GM21381 (cell line): Measurements from ENCODE around the gene MAPKAPK3.

Source experiments
- ATAC-seq: cut with Tn5 transposase; IDR thresholded peaks from one replicate; pipeline ENCODE4 v1.9.1; 2021; ENCODE audit warnings: mild to moderate bottlenecking, moderate library complexity; ENCODE audit not compliant: unreplicated experiment

Gene MAPKAPK3

DNA sequence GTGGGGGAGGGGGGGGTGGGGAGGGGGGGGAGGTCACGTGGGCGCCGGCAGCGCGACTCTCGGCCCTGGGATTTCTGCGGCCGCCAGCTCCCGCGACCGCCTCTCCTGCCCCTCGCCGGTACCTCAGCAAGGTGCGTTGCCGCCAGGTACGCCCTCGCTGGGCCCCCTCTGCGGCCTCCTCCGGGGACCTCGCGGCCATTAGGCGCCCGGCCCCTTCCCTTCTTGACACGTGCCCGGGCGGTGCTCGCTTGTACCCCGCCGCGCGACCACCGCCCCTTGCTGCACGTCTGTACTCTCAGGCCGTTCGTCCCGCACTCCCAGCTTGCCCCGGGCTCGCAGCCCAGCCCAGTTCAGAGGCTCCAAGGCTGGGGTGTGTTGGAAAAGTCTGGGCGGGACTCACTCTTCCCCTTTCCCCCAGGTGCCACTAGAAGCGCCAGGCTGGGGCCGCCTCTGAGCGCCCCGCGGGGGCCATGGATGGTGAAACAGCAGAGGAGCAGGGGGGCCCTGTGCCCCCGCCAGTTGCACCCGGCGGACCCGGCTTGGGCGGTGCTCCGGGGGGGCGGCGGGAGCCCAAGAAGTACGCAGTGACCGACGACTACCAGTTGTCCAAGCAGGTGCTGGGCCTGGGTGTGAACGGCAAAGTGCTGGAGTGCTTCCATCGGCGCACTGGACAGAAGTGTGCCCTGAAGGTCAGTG, at the start of gene MAPKAPK3:
Gene MAPKAPK3 (plus strand): TSS at position 56 of the 696 bp plus-strand sequence. CDS start 415 bp downstream, at position 471.
- ATAC-seq, result peak; percentile 5

DNA sequence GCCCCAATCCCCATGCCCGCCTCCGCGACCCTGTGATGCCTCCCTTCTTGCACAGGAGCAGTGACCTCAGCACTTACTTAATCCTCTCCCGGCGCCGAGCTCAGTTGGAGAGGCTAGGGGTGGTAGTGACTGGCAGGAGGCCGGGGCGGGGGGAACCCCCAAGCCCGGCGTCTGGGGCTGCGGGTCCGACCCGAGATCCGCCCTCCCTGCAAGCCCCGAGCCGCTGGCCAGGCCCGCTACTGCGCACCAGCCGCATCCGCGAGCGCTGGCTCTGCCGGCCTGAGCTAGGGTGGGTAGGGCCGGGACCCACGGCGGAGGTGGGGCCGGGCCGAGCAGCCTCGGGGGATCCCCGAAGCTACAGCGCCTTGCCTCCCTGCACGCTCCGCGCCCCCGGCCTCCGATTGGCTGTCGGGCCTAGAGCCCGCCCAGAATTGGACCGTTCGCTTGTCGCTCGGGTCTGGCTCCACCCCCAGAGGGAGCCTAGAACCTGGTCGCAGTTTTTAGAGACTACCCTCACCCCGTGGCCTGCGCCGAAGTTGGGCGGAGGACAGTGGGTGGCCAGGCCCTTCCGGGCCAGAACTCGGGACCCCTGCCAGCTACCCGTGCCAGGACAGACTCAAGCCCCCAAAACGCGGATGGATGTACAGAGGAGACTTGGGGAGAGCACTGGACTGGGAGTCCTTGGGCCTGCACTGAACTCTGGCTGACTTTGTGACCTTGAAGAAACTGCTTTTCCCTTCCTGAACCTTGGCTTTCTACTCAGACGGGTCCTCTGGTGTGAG, 49.4 kb upstream of the MAPKAPK3 start, which contains the start of gene C3orf18:
Gene C3orf18 (minus strand): TSS at position 362 of the 782 bp plus-strand sequence. CDS start 2,048 bp downstream, outside the sequence.
- ATAC-seq, result peak; percentile 79

DNA sequence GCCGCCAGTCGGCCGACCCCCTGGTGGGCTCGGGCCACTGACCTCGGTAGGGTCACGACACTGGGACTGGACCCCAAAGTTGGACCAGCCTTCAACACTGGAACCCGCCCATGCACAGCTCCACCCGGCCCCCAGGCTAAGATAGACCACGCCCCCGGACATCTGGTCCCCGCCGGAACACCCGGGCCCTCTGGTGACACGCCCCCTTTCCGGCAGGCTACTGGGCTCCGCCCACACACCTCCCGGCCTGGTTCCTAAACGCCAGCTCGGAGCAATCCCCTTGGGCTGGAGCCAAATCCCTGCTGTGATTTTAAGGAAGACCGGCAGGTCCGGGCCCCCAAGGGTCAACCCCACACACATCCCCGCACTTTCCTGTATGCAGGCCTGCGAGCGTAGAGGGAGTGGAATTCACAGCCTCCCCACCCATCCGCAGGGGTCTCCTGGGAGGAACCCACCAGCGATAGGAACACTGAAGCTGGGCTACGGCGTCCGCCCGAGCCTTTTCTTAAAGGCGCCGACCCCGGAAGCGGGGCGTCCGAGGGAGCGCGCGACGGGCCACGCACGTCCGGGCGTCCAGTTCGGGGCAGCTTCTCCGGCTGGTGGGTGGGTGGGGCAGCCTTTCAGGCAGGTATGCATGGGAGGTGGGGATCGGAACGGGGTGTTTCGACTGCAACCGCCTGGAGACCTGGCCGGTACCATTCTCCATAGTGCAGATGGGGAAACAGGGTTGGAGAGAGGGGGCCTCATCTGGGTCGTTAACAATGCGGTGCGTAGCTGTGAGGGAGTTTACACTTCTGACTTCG, 47.8 kb upstream of the MAPKAPK3 start, which contains the start of gene HEMK1:
Gene HEMK1 (plus strand): TSS at position 576 of the 803 bp plus-strand sequence. CDS start 1,583 bp downstream, outside the sequence.
- peak; percentile 60 for ATAC-seq

DNA sequence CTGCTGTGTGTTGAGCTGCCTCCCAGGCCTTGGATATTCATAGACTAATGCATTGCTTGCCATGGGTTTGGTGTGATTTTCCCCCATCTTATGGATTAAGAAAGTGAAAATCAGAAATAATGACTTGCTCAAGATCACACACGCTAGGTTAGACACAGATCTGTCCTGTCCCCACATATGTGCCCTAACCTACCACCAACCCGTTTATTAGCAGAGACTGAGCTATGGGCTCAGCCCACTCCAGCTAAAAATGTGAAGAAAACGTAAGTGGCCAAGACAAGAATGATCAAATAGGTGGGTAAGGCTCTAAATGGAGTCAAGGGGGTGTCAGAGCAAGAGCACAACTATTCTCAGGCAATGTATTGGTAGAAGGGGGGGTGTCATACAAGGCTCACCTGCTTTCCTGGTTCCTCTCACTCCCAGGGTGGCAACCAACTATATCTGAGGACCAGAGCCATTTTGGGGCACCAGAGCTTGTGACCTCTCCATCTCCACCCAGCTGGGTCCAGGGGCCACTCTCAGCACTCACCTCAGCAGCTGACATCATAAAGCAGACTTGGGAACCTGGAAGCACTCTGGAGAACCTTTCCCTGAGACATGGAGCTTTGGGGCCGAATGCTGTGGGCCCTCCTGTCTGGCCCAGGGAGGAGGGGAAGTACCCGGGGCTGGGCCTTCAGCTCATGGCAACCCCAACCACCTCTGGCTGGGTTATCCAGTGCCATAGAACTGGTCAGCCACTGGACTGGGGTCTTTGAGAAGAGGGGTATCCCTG, 46.3 kb upstream of the MAPKAPK3 start:
- no peak for ATAC-seq

DNA sequence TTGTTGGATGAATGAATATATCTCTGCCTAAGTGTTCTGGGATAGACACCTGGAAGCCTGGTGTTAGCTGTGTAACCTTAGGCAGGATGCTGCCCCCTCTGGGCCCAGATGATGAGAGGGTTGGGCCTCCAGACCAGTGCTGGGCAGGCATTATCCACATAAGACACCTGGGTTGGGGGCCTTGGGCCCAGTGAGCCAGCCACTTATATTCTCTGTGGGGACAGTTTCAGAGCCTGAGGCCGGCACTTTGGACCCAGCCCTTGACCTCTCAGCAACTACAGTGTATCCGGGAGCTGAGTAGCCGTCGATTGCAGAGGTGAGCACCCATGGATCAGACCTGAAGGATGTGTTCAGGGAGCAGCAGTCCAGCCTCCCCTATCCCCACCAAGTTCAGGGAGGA, 45.5 kb upstream of the MAPKAPK3 start:
- ATAC-seq, result no peak

DNA sequence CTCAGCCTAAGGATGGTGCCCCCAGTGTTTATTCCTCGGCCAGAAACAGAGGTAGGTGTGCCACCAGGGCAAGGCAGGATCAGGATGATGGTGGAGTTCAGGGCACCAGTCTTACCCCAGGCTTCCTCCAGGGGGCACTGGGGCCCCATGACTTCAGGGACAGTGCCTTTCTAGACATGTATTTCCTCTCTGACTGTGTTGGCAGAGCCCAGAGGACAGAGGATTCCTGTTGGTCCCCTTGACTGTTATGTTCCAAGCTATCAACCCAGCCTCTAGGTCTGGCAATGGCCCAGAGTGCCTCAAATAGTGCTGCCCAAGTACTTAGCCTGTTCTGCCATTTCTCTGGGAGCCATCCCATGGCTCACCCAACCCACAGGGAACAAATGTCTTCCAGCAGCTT, 44.8 kb upstream of the MAPKAPK3 start:
- ATAC-seq, result no peak

DNA sequence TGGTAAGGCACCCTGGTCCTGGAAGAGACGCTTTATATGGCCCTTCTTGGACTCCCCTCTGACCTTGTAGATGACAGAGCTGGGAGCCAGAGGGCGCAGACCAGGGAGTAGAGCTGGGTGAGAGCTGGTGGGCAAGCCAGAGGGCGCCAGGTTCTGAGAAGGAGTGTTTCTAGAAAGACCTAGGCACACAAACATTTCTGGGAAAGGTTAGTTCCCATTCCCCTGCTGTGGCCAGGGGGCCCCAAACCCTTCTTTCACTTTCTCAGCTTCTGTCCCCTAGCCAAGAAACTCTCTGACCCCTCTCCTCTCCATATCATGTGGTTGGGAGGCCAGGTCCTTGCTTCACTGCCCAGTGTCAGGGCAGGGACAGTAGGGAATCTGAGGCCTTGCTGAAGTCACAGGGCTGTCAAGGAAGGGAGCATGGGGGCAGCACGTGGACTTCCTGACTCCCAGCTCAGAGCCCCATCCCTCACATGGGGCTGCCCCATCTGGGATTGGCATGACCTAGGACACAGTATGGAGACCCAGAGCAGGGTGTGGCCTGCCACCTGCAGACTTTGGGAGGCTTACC, 44.1 kb upstream of the MAPKAPK3 start:
- no peak for ATAC-seq

DNA sequence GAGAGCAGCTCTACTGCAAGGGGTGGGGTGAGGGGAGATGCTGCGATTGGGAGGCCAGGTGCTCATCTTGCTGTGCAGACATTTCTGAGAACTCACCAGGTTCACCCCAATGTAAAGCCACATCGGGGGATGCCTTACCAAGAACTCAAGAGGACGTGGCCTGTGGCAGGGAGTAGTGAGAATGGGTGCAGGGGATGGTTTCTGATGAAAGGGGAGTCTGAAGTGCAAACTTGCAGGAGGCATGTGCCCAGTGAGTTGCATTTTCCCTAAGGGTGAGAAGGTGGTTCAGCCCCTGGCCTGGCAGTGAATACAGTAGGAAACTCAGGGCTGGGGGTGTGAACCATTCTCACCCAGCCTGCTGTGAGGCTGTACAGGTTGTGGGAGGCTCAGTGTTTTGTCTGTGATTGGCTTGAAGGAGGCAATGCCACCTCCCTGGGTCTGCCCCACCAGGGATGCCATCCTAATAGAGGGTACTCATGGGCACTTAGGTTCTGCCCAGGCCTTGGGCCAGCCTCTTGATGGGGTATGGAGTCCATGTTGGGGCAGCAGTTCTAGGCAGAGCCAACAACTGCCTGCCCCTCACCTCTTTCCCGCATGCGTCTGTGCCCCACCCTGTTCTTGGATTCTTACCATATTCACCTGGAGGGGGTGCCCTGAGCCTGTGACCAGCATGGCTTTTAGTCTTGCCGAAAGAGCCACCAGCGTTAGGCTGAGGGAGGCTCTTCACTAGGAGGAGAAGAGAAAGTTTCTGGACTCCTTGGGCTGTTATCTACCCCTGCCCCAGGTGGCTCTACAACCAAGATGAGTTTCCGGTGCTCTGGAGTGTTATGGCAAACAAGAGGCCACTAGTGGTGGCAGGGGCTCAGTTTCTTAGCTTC, 43.1 kb upstream of the MAPKAPK3 start:
- ATAC-seq, result no peak

DNA sequence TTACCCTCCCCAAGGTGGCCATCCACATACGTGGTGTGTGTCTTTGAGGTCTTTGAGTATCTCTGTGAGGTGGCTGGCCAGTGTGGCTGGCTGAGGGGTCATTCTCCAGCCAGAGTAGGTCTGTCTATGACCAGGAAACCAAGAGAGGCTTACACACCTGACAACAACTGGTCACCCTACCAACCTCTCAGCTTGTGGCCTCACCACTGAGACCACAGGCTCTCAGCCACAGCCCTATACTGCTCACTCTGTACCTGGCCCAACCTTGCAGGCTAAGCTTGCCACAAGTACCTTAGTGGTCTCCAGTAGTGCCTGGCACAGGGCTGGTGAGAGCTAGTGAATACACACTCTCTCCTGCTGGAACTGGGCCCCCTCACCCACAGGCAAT, 42.5 kb upstream of the MAPKAPK3 start:
- no peak for ATAC-seq

DNA sequence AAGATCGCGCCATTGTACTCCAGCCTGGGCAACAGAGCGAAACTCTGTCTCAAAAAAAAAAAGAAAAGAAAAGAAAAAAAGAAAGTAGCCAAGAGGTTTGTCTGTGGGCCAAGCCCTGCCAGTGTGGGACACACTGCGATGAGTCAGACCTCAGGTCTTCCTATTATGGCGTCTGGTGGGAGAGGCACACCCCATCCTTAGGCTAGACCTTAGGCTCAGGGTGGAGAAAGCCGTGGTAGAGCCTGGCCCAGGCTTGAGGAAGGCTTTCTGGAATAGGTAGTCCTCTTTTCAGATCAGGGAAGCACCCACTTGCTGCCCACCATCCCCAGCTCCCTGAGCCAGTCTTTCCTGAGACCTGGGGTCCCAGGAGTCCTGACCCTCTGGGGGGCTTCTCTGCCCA, 41.6 kb upstream of the MAPKAPK3 start:
- ATAC-seq, result no peak

DNA sequence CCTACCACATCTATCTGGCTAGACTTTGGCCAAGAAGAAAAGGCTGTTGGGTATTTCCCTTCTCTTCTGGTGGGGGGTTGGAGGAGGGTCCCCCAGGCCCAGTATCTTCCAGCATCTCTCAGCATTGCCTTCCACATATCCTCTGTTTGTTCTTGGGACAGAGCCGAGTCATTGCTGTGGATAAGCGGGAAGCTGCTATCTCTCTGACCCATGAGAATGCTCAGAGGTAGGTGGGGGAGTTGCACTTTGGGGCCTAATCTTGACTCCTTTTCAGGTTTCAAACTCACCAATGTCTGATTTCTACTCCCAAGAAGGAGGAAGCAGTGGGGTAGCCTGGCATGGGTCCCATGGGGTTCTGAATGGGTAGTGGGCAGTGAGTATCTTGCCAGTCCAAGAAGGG, 39.6 kb upstream of the MAPKAPK3 start:
- ATAC-seq, result no peak

DNA sequence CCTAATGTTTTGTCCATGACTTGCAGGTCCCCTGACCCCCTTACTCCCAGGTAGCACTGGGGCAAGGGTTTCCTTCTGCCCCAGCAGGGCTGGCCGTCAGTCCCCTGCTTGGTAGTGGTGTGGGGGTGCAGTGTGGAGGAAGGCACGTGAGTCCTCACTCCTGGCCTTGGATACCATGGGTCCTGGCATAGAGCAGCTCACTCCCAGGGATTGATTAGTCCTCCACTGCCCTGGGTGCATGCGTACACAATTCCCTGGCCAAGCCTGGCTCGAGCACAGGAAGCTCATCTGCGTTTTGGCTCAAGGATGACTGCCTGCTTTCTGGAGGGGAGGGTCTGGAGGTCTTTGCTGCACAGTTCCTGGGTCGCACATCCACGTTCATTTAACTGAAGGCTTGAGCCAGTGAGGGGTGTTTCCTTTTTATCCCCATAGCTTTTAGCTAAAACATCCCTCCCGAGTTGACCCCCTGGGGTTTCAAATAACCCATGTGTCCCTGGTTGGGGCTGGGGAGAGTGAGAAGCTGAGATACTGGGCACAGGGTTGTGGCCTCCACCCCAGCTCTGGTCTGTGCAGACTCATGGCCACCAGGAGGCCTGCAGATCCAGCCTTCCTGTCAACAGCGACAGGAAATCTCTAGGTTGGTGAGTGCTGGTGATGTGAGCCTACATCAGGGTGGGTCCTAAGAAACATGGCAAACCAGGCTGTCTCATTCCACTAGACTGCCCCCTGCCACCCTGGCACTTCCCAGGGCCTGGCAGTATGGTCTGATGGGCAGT, 36.1 kb upstream of the MAPKAPK3 start:
- ATAC-seq, result no peak

DNA sequence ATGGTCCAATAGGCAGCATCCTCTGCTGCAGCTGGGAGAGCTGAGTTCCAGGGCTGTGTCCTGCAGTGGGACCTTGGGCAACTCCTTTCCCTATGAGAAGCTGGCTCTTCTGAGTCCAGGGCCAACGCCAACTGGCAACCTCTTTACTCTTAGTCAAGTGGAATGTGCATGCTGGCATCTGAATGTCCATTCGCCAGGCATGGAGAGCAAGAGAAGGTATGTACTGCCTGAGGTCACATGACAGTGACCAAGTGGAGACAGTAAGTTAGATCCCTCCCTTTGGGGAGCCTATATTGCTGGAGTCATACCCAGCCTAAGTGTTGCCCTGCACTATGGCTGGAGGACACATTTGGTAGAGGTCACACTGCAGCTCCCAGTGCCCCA, 35.5 kb upstream of the MAPKAPK3 start:
- no peak for ATAC-seq

DNA sequence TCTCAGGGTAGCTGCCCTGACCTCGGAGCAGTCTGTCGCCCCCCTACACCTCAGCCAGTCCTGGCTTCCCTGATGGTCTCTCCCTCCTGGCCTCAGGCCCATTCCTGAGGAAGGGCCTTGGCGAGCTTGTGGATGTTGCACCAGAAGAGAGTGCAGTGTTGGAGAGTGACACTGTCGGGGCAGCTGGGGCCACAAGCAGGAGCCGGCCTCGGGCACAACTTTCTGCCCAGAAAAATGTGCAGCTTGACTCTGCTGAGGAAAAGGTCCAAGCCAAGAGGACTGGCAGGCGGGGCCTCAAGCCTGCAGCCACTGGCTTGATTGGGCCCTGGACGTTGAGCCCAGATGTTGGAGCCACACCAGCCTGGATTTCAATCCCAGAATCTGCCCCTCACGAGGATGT, 34.9 kb upstream of the MAPKAPK3 start:
- ATAC-seq, result no peak

DNA sequence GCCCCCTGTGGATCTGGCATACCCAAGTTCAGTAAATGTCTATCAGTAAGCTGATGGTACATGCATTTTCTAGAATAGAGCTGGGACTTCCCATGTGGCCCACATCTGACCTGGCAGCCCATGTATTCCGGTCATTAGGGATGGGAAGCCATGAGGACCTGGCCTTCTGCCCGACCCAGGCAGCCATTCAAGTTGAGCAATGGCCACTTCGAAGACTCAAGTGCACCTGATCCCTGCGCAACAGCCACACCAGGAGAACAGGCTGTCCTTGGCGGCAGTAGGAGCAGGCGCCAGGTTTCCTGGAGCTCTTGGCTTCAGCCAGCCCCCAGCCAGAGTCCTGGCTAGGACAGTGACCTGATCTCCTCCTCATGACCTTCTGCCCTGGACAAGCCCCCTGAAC, 33.1 kb upstream of the MAPKAPK3 start:
- no peak for ATAC-seq

DNA sequence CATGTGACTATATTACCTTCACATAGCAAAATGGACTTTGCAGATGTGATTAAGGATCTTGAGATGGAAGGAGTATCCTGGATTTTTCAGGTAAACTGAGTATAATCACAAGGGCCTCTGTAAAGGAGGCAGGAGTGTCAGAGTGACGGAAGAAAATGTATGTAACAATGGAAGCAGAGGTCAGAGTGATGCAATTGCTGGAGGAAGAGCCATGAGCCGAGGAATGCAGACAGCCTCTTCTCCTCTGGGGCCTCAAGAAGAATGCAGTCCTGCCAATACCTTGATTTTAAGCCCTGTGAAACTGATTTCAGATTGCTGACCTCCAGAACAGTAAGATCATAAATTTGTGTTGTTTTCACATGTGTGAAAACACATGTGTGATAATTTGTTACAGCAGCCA, 32.6 kb upstream of the MAPKAPK3 start:
- ATAC-seq, result no peak

DNA sequence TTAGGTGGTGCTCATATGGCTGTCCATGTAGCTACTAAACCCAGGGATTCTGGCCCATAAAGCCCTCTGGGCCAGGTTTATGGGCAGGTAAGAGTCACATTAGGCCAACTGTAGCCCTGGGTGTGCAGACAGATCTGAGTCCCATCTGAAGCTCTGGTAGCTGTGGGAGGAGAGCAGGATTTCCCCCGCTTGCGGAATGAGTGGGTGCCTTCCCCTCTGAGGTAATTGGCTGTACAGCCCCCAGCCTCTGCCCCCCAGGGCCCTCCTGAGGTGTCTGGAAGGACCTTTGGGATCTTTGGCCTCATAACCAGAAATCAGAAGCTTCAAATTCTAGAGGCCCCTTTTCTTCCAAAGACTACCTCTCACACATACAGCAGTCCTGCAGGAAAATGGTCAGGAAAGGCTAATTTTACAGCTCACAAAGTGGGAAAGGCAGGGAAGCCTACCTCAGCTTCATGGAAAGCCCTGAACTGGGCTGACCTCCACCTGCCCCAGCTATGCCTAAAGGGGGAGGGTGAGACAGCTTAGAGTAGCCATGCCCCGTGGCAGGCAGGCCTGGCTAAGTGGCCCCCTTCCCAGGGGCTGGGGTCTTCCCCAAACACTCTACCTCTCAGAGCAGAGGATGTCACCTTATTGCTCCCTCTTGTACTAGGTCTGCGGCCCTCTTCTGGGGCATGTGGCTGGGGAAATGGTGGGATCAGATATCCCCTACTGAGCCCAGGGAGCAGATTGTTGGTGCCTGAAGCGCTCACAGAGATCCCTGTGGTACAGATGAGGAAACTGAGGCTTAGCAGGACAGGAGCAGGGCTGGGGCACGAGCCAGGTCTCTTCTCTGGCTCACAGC, 30.8 kb upstream of the MAPKAPK3 start:
- ATAC-seq, result no peak

DNA sequence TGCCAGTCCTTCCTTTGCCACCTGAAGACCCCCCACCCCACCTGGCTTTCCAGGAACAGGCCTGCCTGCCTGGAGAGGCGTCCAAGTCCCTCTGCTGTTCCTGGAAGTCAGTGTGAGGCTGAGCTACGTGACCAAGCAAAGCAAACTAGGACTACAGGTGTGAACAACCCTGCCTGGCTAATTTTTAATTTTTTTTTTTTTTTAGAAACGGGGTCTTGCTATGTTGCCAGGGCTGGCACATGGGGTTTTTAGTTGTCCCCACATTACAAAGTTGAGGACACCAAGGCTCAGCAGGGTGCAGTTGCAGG, 30.2 kb upstream of the MAPKAPK3 start:
- no peak for ATAC-seq
